ENCODE measurements around the gene ABHD8. TPM values are rescaled to one million over a fixed set of nuclear protein-coding genes. Genes with fewer than 3 reads are reported as not detected.

Gene ABHD8
- polyA plus RNA-seq, 3 donors: 11.3 to 14.9 (median 12.5) TPM

GRCh38 chr19:17328517-17329365 lies 25.5 kb upstream of the ABHD8 start:
- Mint-ChIP-seq H3K36me3 (peaks cover 24 to 48% of the 10 kb centered on the region in 2 donors), H3K9me3 (peaks cover 0 to 14% (median 10%) of the 10 kb centered on the region in 7 donors), H3K27ac (no peak overlapping the region), H3K4me3 (peak overlapping the region; percentile 39 to 64), H3K27me3 (ENCODE audit: low read depth in 3 of 3) (peaks cover 23 to 48% (median 24%) of the 10 kb centered on the region in 3 donors), H3K4me1 (peaks cover 20% of the 10 kb centered on the region)
- Histone ChIP-seq H3K9ac (ENCODE audit: insufficient read depth, low read length, poor library complexity, severe bottlenecking) (peak overlapping the region; percentile 40), H3K79me2 (ENCODE audit: insufficient read depth, low read length) (no peaks in the 10 kb centered on the region), H3K27me3 (ENCODE audit: control insufficient read depth in 2 of 2, insufficient read depth in 2 of 2, low read length in 2 of 2) (peaks cover 11 to 28% of the 10 kb centered on the region in 2 donors), H3K4me1 (ENCODE audit: control insufficient read depth in 1 of 2, insufficient read depth in 2 of 2, low read length in 2 of 2) (peaks cover 26 to 39% of the 10 kb centered on the region in 2 donors), H3K36me3 (replicated peaks in 1 of 2; ENCODE audit: control insufficient read depth in 1 of 2, insufficient read depth in 2 of 2, low read length in 2 of 2) (peaks cover 8 to 13% of the 10 kb centered on the region in 2 donors), H3K27ac (ENCODE audit: low read depth in 1 of 2, low read length in 2 of 2) (no peak overlapping the region), H4K20me1 (ENCODE audit: insufficient read depth, low read length) (peaks cover 33% of the 10 kb centered on the region), H2AFZ (ENCODE audit: insufficient read depth, low read depth, low read length, poor library complexity, severe bottlenecking) (peak overlapping the region; percentile 75), H3K4me3 (replicated peaks in 1 of 3; ENCODE audit: low read depth in 2 of 3, low read length in 3 of 3) (peak overlapping the region in 1 of 3 experiments; percentile 71), H3K4me2 (replicated peaks; ENCODE audit: extremely low read depth, low read length, poor library complexity, severe bottlenecking) (peak overlapping the region; percentile 78), H3K9me3 (replicated peaks in 1 of 2; ENCODE audit: control insufficient read depth in 1 of 2, insufficient read depth in 1 of 2, low read length in 2 of 2) (peaks cover 0 to 12% of the 10 kb centered on the region in 2 donors)
- intact Hi-C loops (cut with micrococcal nuclease): no loop called here
- no peak for TF ChIP-seq CTCF (IDR thresholded peaks at IDR 0.05)
- WGBS (ENCODE audit: insufficient coverage): 4% methylated on average over 69 of the region's 94 CpGs
- peak in 1 of 3 donors; percentile 11 for DNase-seq

- peak overlapping the region; percentile 75 for H2AFZ ChIP-seq (ENCODE audit: insufficient read depth, low read depth, low read length, poor library complexity, severe bottlenecking)
- peak overlapping the region; percentile 40 for H3K9ac ChIP-seq (ENCODE audit: insufficient read depth, low read length, poor library complexity, severe bottlenecking)
- 37% methylated on average over 44 of the region's 64 CpGs for WGBS (ENCODE audit: insufficient coverage)
These were observed 24.7 kb upstream of the ABHD8 start for GRCh38 chr19:17327654-17328516.

More at GRCh38 chr19:17327654-17328516, 24.7 kb upstream of the ABHD8 start:
- H3K4me3 ChIP-seq (replicated peaks in 1 of 3; ENCODE audit: low read depth in 2 of 3, low read length in 3 of 3): peak overlapping the region in 1 of 3 experiments; percentile 71
- peaks cover 19% of the 10 kb centered on the region for H3K4me1 Mint-ChIP-seq
- peaks cover 25 to 51% of the 10 kb centered on the region in 2 donors for H3K36me3 Mint-ChIP-seq
- H3K79me2 ChIP-seq (ENCODE audit: insufficient read depth, low read length): no peaks in the 10 kb centered on the region
- peaks cover 0 to 13% (median 11%) of the 10 kb centered on the region in 7 donors for H3K9me3 Mint-ChIP-seq
- peaks cover 26 to 53% (median 27%) of the 10 kb centered on the region in 3 donors for H3K27me3 Mint-ChIP-seq (ENCODE audit: low read depth in 3 of 3)
- peak; percentile 53 to 69 (median 60) for DNase-seq
- H3K27me3 ChIP-seq (ENCODE audit: control insufficient read depth in 2 of 2, insufficient read depth in 2 of 2, low read length in 2 of 2): peaks cover 11 to 31% of the 10 kb centered on the region in 2 donors
- H3K27ac ChIP-seq (ENCODE audit: low read depth in 1 of 2, low read length in 2 of 2): no peak overlapping the region
- peaks cover 8 to 13% of the 10 kb centered on the region in 2 donors for H3K36me3 ChIP-seq (replicated peaks in 1 of 2; ENCODE audit: control insufficient read depth in 1 of 2, insufficient read depth in 2 of 2, low read length in 2 of 2)
- peaks cover 0 to 12% of the 10 kb centered on the region in 2 donors for H3K9me3 ChIP-seq (replicated peaks in 1 of 2; ENCODE audit: control insufficient read depth in 1 of 2, insufficient read depth in 1 of 2, low read length in 2 of 2)
- H3K27ac Mint-ChIP-seq: peak overlapping the region in 1 of 7 donors; percentile 41
- peaks cover 37% of the 10 kb centered on the region for H4K20me1 ChIP-seq (ENCODE audit: insufficient read depth, low read length)
- peak overlapping the region; percentile 55 to 58 for H3K4me3 Mint-ChIP-seq
- peaks cover 21 to 31% of the 10 kb centered on the region in 2 donors for H3K4me1 ChIP-seq (ENCODE audit: control insufficient read depth in 1 of 2, insufficient read depth in 2 of 2, low read length in 2 of 2)
- no peak for TF ChIP-seq CTCF (IDR thresholded peaks at IDR 0.05)
- H3K4me2 ChIP-seq (replicated peaks; ENCODE audit: extremely low read depth, low read length, poor library complexity, severe bottlenecking): peak overlapping the region; percentile 78
- intact Hi-C loops (cut with micrococcal nuclease): no loop called here
